GM18499 (cell line): ENCODE data around the gene DIDO1.

Experiments used
- ATAC-seq: cut with Tn5 transposase; IDR thresholded peaks from one replicate; pipeline ENCODE4 v1.9.1; 2021; ENCODE audit warnings: moderate number of reproducible peaks; ENCODE audit not compliant: insufficient read depth, unreplicated experiment

The DIDO1 gene

GRCh38 chr20:62914436-62914835 lies 11.9 kb downstream of the DIDO1 start:
- ATAC-seq, result no peak

GRCh38 chr20:62913043-62913630 lies 13.2 kb downstream of the DIDO1 start:
- no peak for ATAC-seq

GRCh38 chr20:62911701-62912280 lies 14.5 kb downstream of the DIDO1 start:
- ATAC-seq, result no peak

- no peak for ATAC-seq
Measured at GRCh38 chr20:62910777-62911497, 15.4 kb downstream of the DIDO1 start.

- ATAC-seq, result no peak
Measured at GRCh38 chr20:62910217-62910766, 16.0 kb downstream of the DIDO1 start.

- no peak for ATAC-seq
Measured at GRCh38 chr20:62908971-62909791, 17.1 kb downstream of the DIDO1 start.

- ATAC-seq, result no peak
Measured at GRCh38 chr20:62907384-62908317, 18.7 kb downstream of the DIDO1 start.

- ATAC-seq, result no peak
Measured at GRCh38 chr20:62906647-62907375, 19.5 kb downstream of the DIDO1 start.

GRCh38 chr20:62906209-62906608 lies 20.1 kb downstream of the DIDO1 start:
- ATAC-seq, result no peak

GRCh38 chr20:62905536-62906117 lies 20.7 kb downstream of the DIDO1 start:
- ATAC-seq, result no peak

- ATAC-seq, result no peak
Measured at GRCh38 chr20:62902926-62903615, 23.2 kb downstream of the DIDO1 start.

- ATAC-seq, result no peak
Measured at GRCh38 chr20:62901891-62902290, 24.4 kb downstream of the DIDO1 start.

GRCh38 chr20:62900692-62901584 lies 25.4 kb downstream of the DIDO1 start:
- no peak for ATAC-seq

GRCh38 chr20:62900052-62900691 lies 26.1 kb downstream of the DIDO1 start:
- no peak for ATAC-seq

- no peak for ATAC-seq
Measured at GRCh38 chr20:62899633-62900051, 26.7 kb downstream of the DIDO1 start.

GRCh38 chr20:62898970-62899632 lies 27.2 kb downstream of the DIDO1 start:
- ATAC-seq, result no peak
